Right renal pelvis (tissue), 4 donors: Measurements from ENCODE around the gene EED. TPM values are rescaled to one million over a fixed set of nuclear protein-coding genes. Genes with fewer than 3 reads are reported as not detected.

ENCODE experiments used
- DNase-seq, 4 donors: peaks; one replicate each; pipeline ENCODE4 v3.0.0-alpha.2; 2013; ENCODE audit warnings: low read depth in 4 of 4, low spot score in 3 of 4, missing footprints in 1 of 4
- polyA plus RNA-seq, 4 donors: library from polyadenylated mRNA; unstranded; fragments of 120-200 nt; gene quantifications; one replicate each; pipeline ENCODE4 v1.2.1, GENCODE V29; 2013; ENCODE audit not compliant: insufficient read length in 4 of 4

EED gene
- polyA plus RNA-seq, 4 donors = 35.3 to 42.2 (median 36.7) TPM

GRCh38 chr11:86246293-86246675, 1.7 kb downstream of the EED start:
- no peak for DNase-seq

- no peak for DNase-seq
Observed at GRCh38 chr11:86247608-86248007, 3.1 kb downstream of the EED start.

- DNase-seq = no peak
Observed at GRCh38 chr11:86248609-86249008, 4.1 kb downstream of the EED start.

- no peak for DNase-seq
Observed at GRCh38 chr11:86249307-86250098, 5.0 kb downstream of the EED start.

- no peak for DNase-seq
Observed at GRCh38 chr11:86251345-86251744, 6.8 kb downstream of the EED start.

- DNase-seq = no peak
Observed at GRCh38 chr11:86255896-86256295, 11.3 kb downstream of the EED start.

GRCh38 chr11:86256608-86257007, 12.1 kb downstream of the EED start:
- DNase-seq = no peak

- DNase-seq = no peak
Observed at GRCh38 chr11:86257446-86257845, 12.9 kb downstream of the EED start.

GRCh38 chr11:86259730-86260129, 15.2 kb downstream of the EED start:
- DNase-seq = no peak

- DNase-seq = no peak
Observed at GRCh38 chr11:86261328-86261727, 16.8 kb downstream of the EED start.

- no peak for DNase-seq
Observed at GRCh38 chr11:86262387-86262786, 17.8 kb downstream of the EED start.

- no peak for DNase-seq
Observed at GRCh38 chr11:86264649-86265048, 20.1 kb downstream of the EED start.

- DNase-seq = no peak
Observed at GRCh38 chr11:86265194-86265593, 20.6 kb downstream of the EED start.

GRCh38 chr11:86269645-86270044, 25.1 kb downstream of the EED start:
- DNase-seq = no peak

- no peak for DNase-seq
Observed at GRCh38 chr11:86274503-86274902, 29.9 kb downstream of the EED start.

GRCh38 chr11:86274999-86275398, 30.4 kb downstream of the EED start:
- no peak for DNase-seq

- no peak for DNase-seq
Observed at GRCh38 chr11:86275493-86276370, 31.2 kb downstream of the EED start.

- DNase-seq = no peak
Observed at GRCh38 chr11:86277741-86278140, 33.2 kb downstream of the EED start.

- DNase-seq = no peak
Observed at GRCh38 chr11:86278226-86278625, 33.7 kb downstream of the EED start.

GRCh38 chr11:86279747-86280146, 35.2 kb downstream of the EED start:
- DNase-seq = no peak

- DNase-seq = no peak
Observed at GRCh38 chr11:86287468-86287796, 42.9 kb downstream of the EED start.
